Smooth muscle cell (in vitro differentiated cells): Measurements from ENCODE around the gene ARHGDIB. TPM values are rescaled to one million over a fixed set of nuclear protein-coding genes. Genes with fewer than 3 reads are reported as not detected.

Experiments
- DNase-seq: peaks from one replicate; lab custom pipeline; 2025; ENCODE audit not compliant: unreplicated experiment; lab: John Stamatoyannopoulos, UW
- H2AFZ ChIP-seq: fragments of 200-600 bp; sonication (generic); 2 replicates; pipeline ENCODE4 v1.6.0; 2016; ENCODE audit warnings: antibody characterized with exemption, low read depth, mild to moderate bottlenecking
- H3F3A ChIP-seq: fragments of 200-600 bp; sonication (generic); 2 replicates; pipeline ENCODE4 v1.6.0; 2017; ENCODE audit warnings: antibody characterized with exemption, low read depth
- H3K27ac ChIP-seq: fragments of 200-600 bp; sonication (generic); 2 replicates; pipeline ENCODE4 v1.5.1; 2016; ENCODE audit warnings: low read depth, mild to moderate bottlenecking
- H3K27me3 ChIP-seq: fragments of 200-600 bp; sonication (generic); 2 replicates; pipeline ENCODE4 v1.6.1; 2016; ENCODE audit warnings: low read depth, mild to moderate bottlenecking
- H3K36me3 ChIP-seq: fragments of 200-600 bp; sonication (generic); 2 replicates; pipeline ENCODE4 v1.5.1; 2016; ENCODE audit warnings: low read depth
- H3K4me1 ChIP-seq: fragments of 200-600 bp; sonication (generic); 2 replicates; pipeline ENCODE4 v1.5.1; 2016; ENCODE audit warnings: low read depth
- H3K4me2 ChIP-seq: fragments of 200-600 bp; sonication (generic); 2 replicates; pipeline ENCODE4 v1.6.0; 2016; ENCODE audit warnings: mild to moderate bottlenecking
- H3K4me3 ChIP-seq: fragments of 200-600 bp; sonication (generic); 2 replicates; pipeline ENCODE4 v1.5.1; 2016; ENCODE audit warnings: mild to moderate bottlenecking
- H3K79me2 ChIP-seq: fragments of 200-600 bp; sonication (generic); 2 replicates; pipeline ENCODE4 v1.6.0; 2016; ENCODE audit warnings: low read depth, mild to moderate bottlenecking
- H3K9ac ChIP-seq: fragments of 200-600 bp; sonication (generic); 2 replicates; pipeline ENCODE4 v1.6.0; 2016; ENCODE audit warnings: low read depth
- H3K9me3 ChIP-seq: fragments of 200-600 bp; sonication (generic); replicated peaks from 2 replicates; pipeline ENCODE4 v1.5.1; 2016; ENCODE audit warnings: low read depth
- H4K20me1 ChIP-seq: fragments of 200-600 bp; sonication (generic); 2 replicates; pipeline ENCODE4 v1.6.0; 2016; ENCODE audit warnings: low read depth
- CTCF ChIP-seq: fragments of 200-600 bp; sonication (generic); IDR thresholded peaks from 2 replicates; pipeline ENCODE4 v1.5.1; 2017; ENCODE audit warnings: borderline replicate concordance, mild to moderate bottlenecking, antibody characterized with exemption; ENCODE audit not compliant: insufficient read depth, poor library complexity, severe bottlenecking
- WGBS: methylation state at CpG from one replicate; pipeline ENCODE4 v1.1.7; 2016; ENCODE audit warnings: low lambda C conversion rate; 5-methylcytosine and 5-hydroxymethylcytosine counted together
- polyA plus RNA-seq: library from polyadenylated mRNA; unstranded; fragments of >200 nt; fragmentation: Nextera tagmentation; extraction: Ambion mirVana; gene quantifications from 2 replicates; pipeline ENCODE4 v1.2.1, GENCODE V29; 2016
- total RNA-seq: library from RNA; depleted of rRNA; stranded (reverse); fragments of >200 nt; gene quantifications from 2 replicates; pipeline ENCODE4 v1.2.3, GENCODE V29; 2014

ARHGDIB gene
- total and polyA plus RNA-seq, 2 experiments from 2014 or later = 35.8 to 36.4 TPM

GRCh38 chr12:14999695-15000365 is 38.4 kb upstream of the ARHGDIB start:
- H3K4me2 ChIP-seq = no peak overlapping the region
- no peaks in the 10 kb centered on the region for H3K36me3 ChIP-seq
- no peak overlapping the region for H3K9ac ChIP-seq
- no peaks in the 10 kb centered on the region for H3F3A ChIP-seq
- no peaks in the 10 kb centered on the region for H3K9me3 ChIP-seq
- 93% methylated on average over 2 of the region's 2 CpGs for WGBS
- H4K20me1 ChIP-seq = no peaks in the 10 kb centered on the region
- H3K27ac ChIP-seq = no peak overlapping the region
- H3K27me3 ChIP-seq = no peaks in the 10 kb centered on the region
- H3K79me2 ChIP-seq = no peaks in the 10 kb centered on the region
- no peak for DNase-seq
- no peak for TF ChIP-seq CTCF
- no peak overlapping the region for H2AFZ ChIP-seq
- peaks cover 6% of the 10 kb centered on the region for H3K4me1 ChIP-seq
- no peak overlapping the region for H3K4me3 ChIP-seq

GRCh38 chr12:14999021-14999694 is 37.8 kb upstream of the ARHGDIB start:
- no peak for TF ChIP-seq CTCF
- H3K9ac ChIP-seq = no peak overlapping the region
- H3K79me2 ChIP-seq = no peaks in the 10 kb centered on the region
- H3K4me3 ChIP-seq = no peak overlapping the region
- no peak overlapping the region for H3K27ac ChIP-seq
- 51% methylated on average over 2 of the region's 2 CpGs for WGBS
- no peaks in the 10 kb centered on the region for H4K20me1 ChIP-seq
- H3K4me1 ChIP-seq = peaks cover 6% of the 10 kb centered on the region
- H3K9me3 ChIP-seq = no peaks in the 10 kb centered on the region
- no peaks in the 10 kb centered on the region for H3K36me3 ChIP-seq
- no peak for DNase-seq
- no peak overlapping the region for H2AFZ ChIP-seq
- H3F3A ChIP-seq = no peaks in the 10 kb centered on the region
- no peak overlapping the region for H3K4me2 ChIP-seq
- H3K27me3 ChIP-seq = no peaks in the 10 kb centered on the region

GRCh38 chr12:14997998-14998397 is 36.6 kb upstream of the ARHGDIB start:
- Histone ChIP-seq H3K27ac (no peak overlapping the region), H3K9me3 (no peaks in the 10 kb centered on the region), H3K36me3 (no peaks in the 10 kb centered on the region), H3K9ac (no peak overlapping the region), H3F3A (no peaks in the 10 kb centered on the region), H3K4me3 (no peak overlapping the region), H2AFZ (no peak overlapping the region), H3K27me3 (no peaks in the 10 kb centered on the region), H3K79me2 (no peaks in the 10 kb centered on the region), H4K20me1 (no peaks in the 10 kb centered on the region), H3K4me1 (peaks cover 6% of the 10 kb centered on the region), H3K4me2 (no peak overlapping the region)
- 90% methylated on average over 3 of the region's 3 CpGs for WGBS
- no peak for DNase-seq
- no peak for TF ChIP-seq CTCF
